Epithelial cell of esophagus (primary cell): Measurements from ENCODE around the gene ZFHX3.

Experiments
- DNase-seq: peaks from one replicate; pipeline ENCODE4 v3.0.0; 2010; ENCODE audit warnings: low read depth
- H3K4me3 ChIP-seq: 2 replicates; pipeline ENCODE4 v1.5.1; 2011; ENCODE audit warnings: mild to moderate bottlenecking, low read length, control low read depth
- CTCF ChIP-seq: IDR thresholded peaks from 2 replicates; pipeline ENCODE4 v1.5.1; 2011; ENCODE audit warnings: low read depth, mild to moderate bottlenecking, low read length, control low read depth, inconsistent platforms; ENCODE audit not compliant: insufficient read depth; ENCODE audit errors: missing control alignments

Gene ZFHX3

GRCh38 chr16:72743011-72743761, 304.7 kb downstream of the ZFHX3 start:
- no peak for TF ChIP-seq CTCF
- no peak for DNase-seq
- H3K4me3 ChIP-seq, result no peak overlapping the region

DNA sequence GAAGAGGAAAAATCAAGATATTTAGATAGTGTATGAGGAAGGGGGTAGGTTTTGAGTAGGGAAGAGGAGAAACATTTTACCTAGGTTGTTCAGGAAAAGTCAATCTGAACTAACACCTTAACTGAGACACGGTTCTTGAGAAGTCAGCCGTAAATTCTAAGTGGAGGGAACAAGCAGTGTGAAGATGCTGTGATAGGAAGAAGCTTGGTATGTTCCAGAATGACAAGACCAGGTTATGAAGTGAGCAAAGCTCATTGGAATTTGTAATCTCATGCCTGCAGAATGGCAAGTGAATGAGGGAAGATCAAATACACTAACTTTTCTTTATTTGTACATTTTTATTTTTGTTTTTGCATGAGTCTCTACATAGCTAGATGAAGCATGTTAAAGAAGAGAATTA, 307.6 kb downstream of the ZFHX3 start:
- TF ChIP-seq CTCF, result no peak
- no peak for DNase-seq
- H3K4me3 ChIP-seq, result no peak overlapping the region

DNA sequence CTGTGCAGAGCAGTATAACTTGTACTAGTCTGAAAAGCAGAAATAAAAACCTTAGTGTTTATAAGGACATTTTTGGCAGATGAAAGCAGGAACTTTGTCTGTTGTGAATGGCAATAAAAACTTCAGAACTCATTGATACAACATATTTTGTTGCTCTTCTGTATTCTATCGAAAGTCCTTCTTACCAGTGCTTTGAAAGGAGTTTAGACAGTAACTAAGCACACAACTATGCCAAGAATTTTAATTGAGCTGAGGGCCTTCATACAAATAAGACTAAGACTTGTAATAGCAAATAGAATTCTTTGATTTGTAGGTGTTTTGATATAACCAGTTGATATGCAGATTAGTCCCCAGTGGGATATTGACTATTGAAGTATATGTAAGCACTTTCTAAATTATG, 308.4 kb downstream of the ZFHX3 start:
- no peak for TF ChIP-seq CTCF
- DNase-seq, result no peak
- no peak overlapping the region for H3K4me3 ChIP-seq

DNA sequence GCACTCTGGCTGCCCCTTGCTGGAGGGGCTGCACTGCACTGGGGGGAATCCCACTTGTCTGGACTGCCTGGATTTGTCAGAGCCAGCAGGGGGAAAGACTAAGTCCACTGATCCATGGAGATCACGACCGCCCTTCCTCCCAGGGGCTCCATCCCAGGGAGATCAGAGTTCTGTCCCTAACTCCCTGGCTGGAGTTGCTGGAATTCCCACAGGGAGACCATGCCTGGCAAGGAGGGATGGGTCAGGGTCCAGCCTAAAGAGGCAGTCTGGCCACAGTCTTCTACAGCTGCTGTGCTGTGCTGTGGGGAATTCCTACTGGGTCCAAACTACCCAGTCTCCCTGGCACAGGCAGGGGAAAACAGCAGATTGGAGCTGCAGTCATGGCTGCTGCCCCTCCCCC, 311.9 kb downstream of the ZFHX3 start:
- no peak overlapping the region for H3K4me3 ChIP-seq
- TF ChIP-seq CTCF, result no peak

More for the DNA sequence above, 311.9 kb downstream of the ZFHX3 start:
- no peak for DNase-seq
